Hepatocyte (in vitro differentiated cells): ENCODE data around the gene RDH13. TPM values are rescaled to one million over a fixed set of nuclear protein-coding genes. Genes with fewer than 3 reads are reported as not detected.

Experiments used
- DNase-seq: peaks from one replicate; pipeline ENCODE4 v3.0.0-alpha.2; 2016; ENCODE audit warnings: low spot score
- H2AFZ ChIP-seq: fragments of 200-600 bp; sonication (generic); 2 replicates; pipeline ENCODE4 v1.6.0; 2016; ENCODE audit warnings: antibody characterized with exemption, mild to moderate bottlenecking
- H3K27ac ChIP-seq: fragments of 200-600 bp; sonication (generic); 2 replicates; pipeline ENCODE4 v1.5.1; 2016; ENCODE audit warnings: mild to moderate bottlenecking
- H3K27me3 ChIP-seq: fragments of 200-600 bp; sonication (generic); 2 replicates; pipeline ENCODE4 v1.6.1; 2016
- H3K36me3 ChIP-seq: fragments of 200-600 bp; sonication (generic); replicated peaks from 2 replicates; pipeline ENCODE4 v1.5.1; 2016; ENCODE audit warnings: low read depth; ENCODE audit not compliant: insufficient read depth
- H3K4me1 ChIP-seq: fragments of 200-600 bp; sonication (generic); 2 replicates; pipeline ENCODE4 v1.5.1; 2016; ENCODE audit warnings: mild to moderate bottlenecking, moderate library complexity; ENCODE audit not compliant: insufficient read depth
- H3K4me2 ChIP-seq: fragments of 200-600 bp; sonication (generic); 2 replicates; pipeline ENCODE4 v1.6.0; 2016
- H3K4me3 ChIP-seq: fragments of 200-600 bp; sonication (generic); 2 replicates; pipeline ENCODE4 v1.5.1; 2016; ENCODE audit warnings: mild to moderate bottlenecking
- H3K79me2 ChIP-seq: fragments of 200-600 bp; sonication (generic); 2 replicates; pipeline ENCODE4 v1.6.0; 2017; ENCODE audit warnings: mild to moderate bottlenecking
- H3K9me2 ChIP-seq: fragments of 200-600 bp; sonication (generic); replicated peaks from 2 replicates; pipeline ENCODE4 v1.6.0; 2017; ENCODE audit warnings: mild to moderate bottlenecking; ENCODE audit not compliant: insufficient read depth
- H3K9me3 ChIP-seq: fragments of 200-600 bp; sonication (generic); 2 replicates; pipeline ENCODE4 v1.5.1; 2016; ENCODE audit warnings: low read depth, mild to moderate bottlenecking
- H4K20me1 ChIP-seq: fragments of 200-600 bp; sonication (generic); 2 replicates; pipeline ENCODE4 v1.6.0; 2016; ENCODE audit warnings: mild to moderate bottlenecking; ENCODE audit not compliant: insufficient read depth, poor library complexity, severe bottlenecking
- EZH2 ChIP-seq: fragments of 200-600 bp; sonication (generic); IDR thresholded peaks from 2 replicates; pipeline ENCODE4 v1.6.1; 2016; ENCODE audit warnings: antibody characterized with exemption, mild to moderate bottlenecking, borderline replicate concordance
- EZH2phosphoT487 ChIP-seq: fragments of 200-600 bp; sonication (generic); IDR thresholded peaks from one replicate; pipeline ENCODE4 v1.6.1; 2018; ENCODE audit warnings: antibody characterized with exemption, mild to moderate bottlenecking, low read depth, moderate library complexity; ENCODE audit not compliant: unreplicated experiment, severe bottlenecking
- WGBS: methylation state at CpG from one replicate; pipeline ENCODE4 v1.1.6; 2016; ENCODE audit warnings: low lambda C conversion rate; ENCODE audit errors: missing lambda C conversion rate; 5-methylcytosine and 5-hydroxymethylcytosine counted together
- polyA plus RNA-seq: library from polyadenylated mRNA; unstranded; fragments of >200 nt; fragmentation: Nextera tagmentation; extraction: Ambion mirVana; gene quantifications from 2 replicates; pipeline ENCODE4 v1.2.1, GENCODE V29; 2016
- total RNA-seq: library from RNA; depleted of rRNA; stranded (reverse); fragments of >200 nt; gene quantifications from 2 replicates; pipeline ENCODE4 v1.2.3, GENCODE V29; 2014
- TF ChIP-seq, protein P1 (sequence below): fragments of 200-600 bp; sonication (generic); IDR thresholded peaks from 2 replicates; pipeline ENCODE4 v1.5.1; 2016; ENCODE audit warnings: antibody characterized with exemption, mild to moderate bottlenecking; ENCODE audit not compliant: poor library complexity

Gene RDH13
- total and polyA plus RNA-seq, 2 experiments from 2014 or later = 17.3 to 17.7 TPM

- WGBS = 94% methylated on average over 23 of the region's 23 CpGs
- Histone ChIP-seq H3K4me1 (no peaks in the 10 kb centered on the region), H4K20me1 (no peaks in the 10 kb centered on the region), H3K27me3 (no peaks in the 10 kb centered on the region), H3K36me3 (no peaks in the 10 kb centered on the region), H3K79me2 (peaks cover 14% of the 10 kb centered on the region), H3K4me2 (no peak overlapping the region), H3K9me3 (no peaks in the 10 kb centered on the region), H3K27ac (no peak overlapping the region), H3K4me3 (no peak overlapping the region), H2AFZ (no peak overlapping the region), H3K9me2 (no peaks in the 10 kb centered on the region)
- TF ChIP-seq, protein P1, sequence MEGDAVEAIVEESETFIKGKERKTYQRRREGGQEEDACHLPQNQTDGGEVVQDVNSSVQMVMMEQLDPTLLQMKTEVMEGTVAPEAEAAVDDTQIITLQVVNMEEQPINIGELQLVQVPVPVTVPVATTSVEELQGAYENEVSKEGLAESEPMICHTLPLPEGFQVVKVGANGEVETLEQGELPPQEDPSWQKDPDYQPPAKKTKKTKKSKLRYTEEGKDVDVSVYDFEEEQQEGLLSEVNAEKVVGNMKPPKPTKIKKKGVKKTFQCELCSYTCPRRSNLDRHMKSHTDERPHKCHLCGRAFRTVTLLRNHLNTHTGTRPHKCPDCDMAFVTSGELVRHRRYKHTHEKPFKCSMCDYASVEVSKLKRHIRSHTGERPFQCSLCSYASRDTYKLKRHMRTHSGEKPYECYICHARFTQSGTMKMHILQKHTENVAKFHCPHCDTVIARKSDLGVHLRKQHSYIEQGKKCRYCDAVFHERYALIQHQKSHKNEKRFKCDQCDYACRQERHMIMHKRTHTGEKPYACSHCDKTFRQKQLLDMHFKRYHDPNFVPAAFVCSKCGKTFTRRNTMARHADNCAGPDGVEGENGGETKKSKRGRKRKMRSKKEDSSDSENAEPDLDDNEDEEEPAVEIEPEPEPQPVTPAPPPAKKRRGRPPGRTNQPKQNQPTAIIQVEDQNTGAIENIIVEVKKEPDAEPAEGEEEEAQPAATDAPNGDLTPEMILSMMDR = no peak
- no peak for DNase-seq
Measured at GRCh38 chr19:55058781-55059610, 4.0 kb downstream of the RDH13 start.

DNA sequence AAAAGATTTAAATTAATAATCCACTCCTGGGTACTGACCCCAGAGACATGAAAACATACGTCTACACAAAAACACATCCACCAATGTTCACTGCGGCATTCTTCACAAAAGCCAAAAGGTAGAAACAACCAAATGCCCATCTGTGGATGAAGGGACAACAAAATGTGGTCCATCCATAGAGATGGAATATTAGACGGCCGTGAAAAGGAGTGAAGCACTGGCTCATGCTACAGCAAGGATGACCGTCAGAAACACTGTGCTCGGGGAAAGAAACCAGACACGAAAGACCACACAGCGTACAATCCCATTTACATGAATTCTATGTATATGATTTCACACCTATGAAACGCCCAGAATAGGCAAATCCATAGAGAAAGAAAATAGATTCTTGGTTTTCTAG, 6.1 kb downstream of the RDH13 start:
- H3K27me3 ChIP-seq = no peaks in the 10 kb centered on the region
- H3K9me2 ChIP-seq = no peaks in the 10 kb centered on the region
- H3K36me3 ChIP-seq = no peaks in the 10 kb centered on the region
- H3K4me3 ChIP-seq = no peak overlapping the region
- 98% methylated on average over 9 of the region's 9 CpGs for WGBS
- H3K79me2 ChIP-seq = peaks cover 6% of the 10 kb centered on the region
- H3K4me1 ChIP-seq = no peaks in the 10 kb centered on the region
- TF ChIP-seq, protein P1 = no peak
- TF ChIP-seq EZH2phosphoT487 = no peak
- no peak for TF ChIP-seq EZH2
- no peak overlapping the region for H3K4me2 ChIP-seq
- no peak for DNase-seq
- no peaks in the 10 kb centered on the region for H4K20me1 ChIP-seq
- H3K27ac ChIP-seq = no peak overlapping the region
- no peaks in the 10 kb centered on the region for H3K9me3 ChIP-seq
- no peak overlapping the region for H2AFZ ChIP-seq

GRCh38 chr19:55053735-55054134, 9.2 kb downstream of the RDH13 start:
- Histone ChIP-seq H3K4me2 (no peak overlapping the region), H3K79me2 (no peaks in the 10 kb centered on the region), H3K9me3 (no peaks in the 10 kb centered on the region), H3K27me3 (no peaks in the 10 kb centered on the region), H3K9me2 (no peaks in the 10 kb centered on the region), H4K20me1 (no peaks in the 10 kb centered on the region), H3K27ac (no peak overlapping the region), H3K4me3 (no peak overlapping the region), H3K36me3 (no peaks in the 10 kb centered on the region), H3K4me1 (no peaks in the 10 kb centered on the region), H2AFZ (no peak overlapping the region)
- no peak for TF ChIP-seq EZH2
- TF ChIP-seq EZH2phosphoT487 = no peak
- TF ChIP-seq, protein P1 = no peak
- 89% methylated on average over 7 of the region's 7 CpGs for WGBS
- no peak for DNase-seq
